ENCODE results near the gene DDOST. TPM values are rescaled to one million over a fixed set of nuclear protein-coding genes. Genes with fewer than 3 reads are reported as not detected.

DDOST gene
- total RNA-seq, 2 experiments from 2014 or later = 111 to 148 TPM

DNA sequence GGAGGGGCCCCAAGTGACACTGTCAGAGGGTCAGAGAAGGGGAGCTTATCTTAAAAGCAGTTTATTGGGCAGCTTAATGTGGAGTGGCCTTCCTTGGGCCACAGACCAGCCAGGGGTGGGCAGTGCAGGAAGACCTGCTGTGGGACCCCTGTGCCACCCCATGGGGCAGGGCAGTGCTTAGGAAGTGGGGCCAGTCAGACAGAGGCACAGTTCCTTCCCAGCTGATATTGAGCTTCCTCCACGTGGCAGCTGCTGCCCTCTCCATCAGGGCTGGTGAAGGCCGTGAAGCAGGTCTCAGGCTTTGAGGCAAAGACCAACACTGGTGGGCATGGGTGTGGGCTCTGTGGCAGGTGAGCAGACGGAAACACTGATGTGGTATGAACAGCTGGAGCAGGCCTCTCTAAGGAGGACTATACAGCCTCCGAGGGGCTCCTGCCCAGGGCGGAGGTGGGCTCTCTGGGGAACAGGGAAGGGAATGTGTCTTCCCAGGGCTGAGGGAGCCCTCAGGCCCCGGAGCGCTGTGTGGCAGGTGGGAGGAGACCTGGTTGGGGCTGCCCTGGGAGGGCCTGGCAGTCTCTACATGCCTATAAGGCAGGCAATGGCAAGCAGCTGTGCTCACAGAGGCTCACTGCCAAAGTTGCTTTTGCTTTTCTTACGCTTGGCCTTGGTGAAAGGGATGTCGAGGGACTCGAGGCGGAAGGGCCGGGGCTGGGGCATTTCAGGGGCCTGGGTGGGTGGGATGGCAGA lies 3.0 kb upstream of the DDOST start:
- Histone ChIP-seq H3K9me3 (ENCODE audit: low read length) (no peaks in the 10 kb centered on the region), H2AFZ (ENCODE audit: low read length) (peak overlapping the region; percentile 30; the same call in 1 of the 2 replicates), H3K4me1 (ENCODE audit: insufficient read depth, low read length, poor library complexity, severe bottlenecking) (peaks cover 34% of the 10 kb centered on the region), H3K4me3 (ENCODE audit: low read depth, low read length, poor library complexity, severe bottlenecking) (no peak overlapping the region), H3K27ac (ENCODE audit: low read depth, low read length, poor library complexity, severe bottlenecking) (no peak overlapping the region), H3K4me2 (ENCODE audit: low read length) (no peak overlapping the region), H3K79me2 (ENCODE audit: insufficient read depth, low read depth, low read length) (peaks cover 20% of the 10 kb centered on the region), H4K20me1 (ENCODE audit: insufficient read depth, low read length) (peaks cover 10% of the 10 kb centered on the region; the same call in 1 of the 2 replicates), H3K36me3 (ENCODE audit: insufficient read depth, low read length) (peaks cover 11% of the 10 kb centered on the region; the same call in 1 of the 2 replicates), H3K9me2 (ENCODE audit: insufficient read depth, low read length) (no peaks in the 10 kb centered on the region)
- intact Hi-C loops (cut with micrococcal nuclease; ENCODE audit: unreplicated experiment) = no loop called here
- TF ChIP-seq EZH2phosphoT487 (IDR thresholded peaks at IDR 0.05; ENCODE audit: borderline replicate concordance, low read depth, low read length) = no peak
- TF ChIP-seq, protein P1, sequence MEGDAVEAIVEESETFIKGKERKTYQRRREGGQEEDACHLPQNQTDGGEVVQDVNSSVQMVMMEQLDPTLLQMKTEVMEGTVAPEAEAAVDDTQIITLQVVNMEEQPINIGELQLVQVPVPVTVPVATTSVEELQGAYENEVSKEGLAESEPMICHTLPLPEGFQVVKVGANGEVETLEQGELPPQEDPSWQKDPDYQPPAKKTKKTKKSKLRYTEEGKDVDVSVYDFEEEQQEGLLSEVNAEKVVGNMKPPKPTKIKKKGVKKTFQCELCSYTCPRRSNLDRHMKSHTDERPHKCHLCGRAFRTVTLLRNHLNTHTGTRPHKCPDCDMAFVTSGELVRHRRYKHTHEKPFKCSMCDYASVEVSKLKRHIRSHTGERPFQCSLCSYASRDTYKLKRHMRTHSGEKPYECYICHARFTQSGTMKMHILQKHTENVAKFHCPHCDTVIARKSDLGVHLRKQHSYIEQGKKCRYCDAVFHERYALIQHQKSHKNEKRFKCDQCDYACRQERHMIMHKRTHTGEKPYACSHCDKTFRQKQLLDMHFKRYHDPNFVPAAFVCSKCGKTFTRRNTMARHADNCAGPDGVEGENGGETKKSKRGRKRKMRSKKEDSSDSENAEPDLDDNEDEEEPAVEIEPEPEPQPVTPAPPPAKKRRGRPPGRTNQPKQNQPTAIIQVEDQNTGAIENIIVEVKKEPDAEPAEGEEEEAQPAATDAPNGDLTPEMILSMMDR (conservative IDR thresholded peaks at IDR 0.05; ENCODE audit: low read length) = no peak
- no TSS peak for BruUV-seq (replicated peaks)
- DNase-seq (ENCODE audit: low spot score) = no peak
- ChIA-PET POLR2A (interaction anchor here (1.0 kb wide), 1 partner anchor 43 kb away, joined by 3 read pairs; no protein-coding TSS in a partner anchor), CTCF (ENCODE audit: unreplicated experiment) (no interaction called here)

GRCh38 chr1:20663365-20663764 lies 2.2 kb upstream of the DDOST start:
- H3K79me2 ChIP-seq (ENCODE audit: insufficient read depth, low read depth, low read length) = peaks cover 28% of the 10 kb centered on the region
- no peak overlapping the region for H3K4me3 ChIP-seq (ENCODE audit: low read depth, low read length, poor library complexity, severe bottlenecking)
- intact Hi-C loops (cut with micrococcal nuclease; ENCODE audit: unreplicated experiment) = no loop called here
- BruUV-seq (replicated peaks) = no TSS peak
- H3K27ac ChIP-seq (ENCODE audit: low read depth, low read length, poor library complexity, severe bottlenecking) = no peak overlapping the region
- no peaks in the 10 kb centered on the region for H3K9me2 ChIP-seq (ENCODE audit: insufficient read depth, low read length)
- ChIA-PET CTCF (ENCODE audit: unreplicated experiment) (no interaction called here), POLR2A (interaction anchor here (1.0 kb wide), 1 partner anchor 10 kb away, joined by 3 read pairs; no protein-coding TSS in a partner anchor)
- H3K36me3 ChIP-seq (ENCODE audit: insufficient read depth, low read length) = peaks cover 19% of the 10 kb centered on the region
- H3K4me1 ChIP-seq (ENCODE audit: insufficient read depth, low read length, poor library complexity, severe bottlenecking) = peaks cover 38% of the 10 kb centered on the region
- H3K9me3 ChIP-seq (ENCODE audit: low read length) = no peaks in the 10 kb centered on the region
- no peak overlapping the region for H3K4me2 ChIP-seq (ENCODE audit: low read length)
- DNase-seq (ENCODE audit: low spot score) = peak; percentile 12
- no peak overlapping the region for H2AFZ ChIP-seq (ENCODE audit: low read length)
- TF ChIP-seq, protein P1 (conservative IDR thresholded peaks at IDR 0.05; ENCODE audit: low read length) = peak; percentile 58
- TF ChIP-seq EZH2phosphoT487 (IDR thresholded peaks at IDR 0.05; ENCODE audit: borderline replicate concordance, low read depth, low read length) = no peak
- H4K20me1 ChIP-seq (ENCODE audit: insufficient read depth, low read length) = peaks cover 10% of the 10 kb centered on the region; the same call in 1 of the 2 replicates

DNA sequence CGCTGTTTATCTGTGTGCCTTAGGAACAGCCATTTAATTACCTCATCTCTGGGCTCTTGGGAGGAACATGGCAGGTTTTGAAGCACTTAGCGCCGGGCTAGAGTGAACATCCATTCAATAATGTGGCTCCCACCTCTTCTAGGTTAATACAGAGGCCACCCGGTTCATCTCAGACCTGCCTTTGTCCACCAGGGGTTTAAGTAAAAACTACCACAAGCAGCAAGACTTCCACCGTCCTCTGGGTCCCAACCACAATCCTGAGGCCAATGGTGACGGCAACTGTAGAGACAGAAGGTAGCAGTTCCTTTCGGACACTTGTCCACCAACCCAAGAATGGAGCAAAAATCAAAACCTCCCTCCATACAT lies 924 bp upstream of the DDOST start:
- Histone ChIP-seq H3K4me3 (ENCODE audit: low read depth, low read length, poor library complexity, severe bottlenecking) (peak overlapping the region; percentile 94), H3K36me3 (ENCODE audit: insufficient read depth, low read length) (peaks cover 32% of the 10 kb centered on the region), H3K9me3 (ENCODE audit: low read length) (no peaks in the 10 kb centered on the region), H2AFZ (ENCODE audit: low read length) (peak overlapping the region; percentile 45; the same call in 1 of the 2 replicates), H3K27ac (ENCODE audit: low read depth, low read length, poor library complexity, severe bottlenecking) (peak overlapping the region; percentile 37), H3K9me2 (ENCODE audit: insufficient read depth, low read length) (no peaks in the 10 kb centered on the region), H3K4me1 (ENCODE audit: insufficient read depth, low read length, poor library complexity, severe bottlenecking) (peaks cover 38% of the 10 kb centered on the region), H3K79me2 (ENCODE audit: insufficient read depth, low read depth, low read length) (peaks cover 35% of the 10 kb centered on the region), H4K20me1 (ENCODE audit: insufficient read depth, low read length) (peaks cover 10% of the 10 kb centered on the region; the same call in 1 of the 2 replicates), H3K4me2 (ENCODE audit: low read length) (peak overlapping the region; percentile 88)
- TF ChIP-seq, protein P1 (conservative IDR thresholded peaks at IDR 0.05; ENCODE audit: low read length) = no peak
- no peak for TF ChIP-seq EZH2phosphoT487 (IDR thresholded peaks at IDR 0.05; ENCODE audit: borderline replicate concordance, low read depth, low read length)
- DNase-seq (ENCODE audit: low spot score) = no peak
- POLR2A ChIA-PET = interaction anchor here (1.0 to 1.2 kb wide), 2 partner anchors 12 to 16 kb away, joined by 3 to 4 read pairs; no protein-coding TSS in a partner anchor
- no TSS peak for BruUV-seq (replicated peaks)
- intact Hi-C loops (cut with micrococcal nuclease; ENCODE audit: unreplicated experiment) = no loop called here
- CTCF ChIA-PET (ENCODE audit: unreplicated experiment) = interaction anchor here (1.0 kb wide), 2 partner anchors 20 to 138 kb away, joined by 3 read pairs; no protein-coding TSS in a partner anchor

Measured in OCI-LY7 (cell line).